Muscle of arm (tissue), 14 donors: ENCODE results near the gene TRAT1. TPM values are rescaled to one million over a fixed set of nuclear protein-coding genes. Genes with fewer than 3 reads are reported as not detected.
"Not testable (repeated sequence)": the region's sequence is repeated elsewhere in the genome, so short reads cannot be mapped to it uniquely, and the experiment has no call there.

Experiments
- DNase-seq: peaks from one replicate; pipeline ENCODE4 v3.0.0-alpha.2; 2013
- long read RNA-seq, 11 donors: transcript quantifications; one replicate each; lab custom pipeline, GENCODE V29; 2026
- polyA plus RNA-seq, 12 donors: library from polyadenylated mRNA; unstranded; fragments of 120-200 nt; gene quantifications; one replicate each; pipeline ENCODE4 v1.2.1, GENCODE V29; 2013; ENCODE audit not compliant: insufficient read length in 12 of 12

The TRAT1 gene, protein sequence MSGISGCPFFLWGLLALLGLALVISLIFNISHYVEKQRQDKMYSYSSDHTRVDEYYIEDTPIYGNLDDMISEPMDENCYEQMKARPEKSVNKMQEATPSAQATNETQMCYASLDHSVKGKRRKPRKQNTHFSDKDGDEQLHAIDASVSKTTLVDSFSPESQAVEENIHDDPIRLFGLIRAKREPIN
- polyA plus RNA-seq, result 1 to 10 TPM in 1 of 12 donors, under 1 TPM in 4, not detected in 7; 0.11 to 1.2 (median 0.33) TPM
- long read RNA-seq, donor 1, result 0 reads
- long read RNA-seq, donor 2, result 0 reads
- long read RNA-seq, donor 3, result 0 reads
- long read RNA-seq, donor 4, result 0 reads
- long read RNA-seq, donor 5, result 0 reads
- long read RNA-seq, donor 6, result 0 reads
- long read RNA-seq, donor 7, result 0 reads
- long read RNA-seq, donor 8, result 0 reads
- long read RNA-seq, donor 9, result 0 reads
- long read RNA-seq, donor 10, result 0 reads
- long read RNA-seq, donor 11, result 0 reads

DNA sequence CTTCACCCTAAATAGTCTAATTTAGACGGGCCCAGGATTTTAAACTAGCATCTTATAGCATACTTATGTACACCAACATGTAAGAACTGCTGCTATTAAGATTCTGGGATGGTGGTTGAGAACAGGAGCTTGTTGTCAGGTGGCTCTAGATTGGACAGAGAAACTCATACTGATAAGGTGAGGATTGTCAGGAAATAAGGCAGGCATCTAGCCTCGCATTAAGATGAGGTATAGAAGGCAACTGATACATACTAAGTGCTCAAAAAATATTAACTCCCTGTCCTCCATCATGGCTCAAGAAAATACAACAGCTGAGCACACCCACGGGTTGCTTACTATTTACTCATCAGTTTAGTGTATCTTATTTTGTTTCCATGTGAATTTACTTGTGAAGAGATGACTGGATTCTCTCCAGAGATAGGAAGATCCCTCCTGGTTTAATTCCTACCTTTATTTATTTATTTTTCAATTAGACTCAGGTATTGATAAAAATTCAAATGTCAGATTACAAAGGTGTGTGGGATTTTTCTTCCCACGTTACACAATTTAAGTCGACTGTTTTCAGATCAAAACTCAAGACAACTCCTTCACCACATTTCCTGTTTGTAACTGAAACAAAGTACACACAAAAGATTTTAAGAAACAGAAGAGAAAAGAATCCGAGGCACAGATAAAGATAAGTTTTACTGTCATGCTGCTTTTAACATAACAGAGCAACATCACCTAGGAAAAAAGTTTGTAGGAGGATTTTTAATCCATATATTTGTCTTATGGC is at the start of gene TRAT1:
Gene TRAT1 (plus strand): TSS at position 664 of the 775 bp plus-strand sequence. CDS start 142 bp downstream, outside the sequence.
- DNase-seq, result no peak

DNA sequence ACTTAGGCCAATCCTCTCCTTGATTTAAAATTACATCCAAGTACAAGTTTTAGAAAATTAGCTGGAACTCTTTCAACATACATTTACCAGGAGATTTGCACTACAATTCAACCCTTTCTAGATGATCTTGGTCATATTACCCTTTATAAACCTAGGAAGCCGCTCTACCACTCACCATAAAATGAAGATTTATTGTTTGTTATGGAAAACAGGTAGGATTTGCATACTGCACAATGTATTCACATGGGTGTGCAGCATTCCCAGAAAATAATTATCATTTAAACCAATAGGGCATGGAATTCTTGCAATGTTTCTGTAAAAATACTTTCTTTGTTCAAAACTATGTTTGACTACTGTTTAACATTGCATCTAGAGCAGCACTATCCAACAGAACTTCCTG is 46.9 kb upstream of the TRAT1 start:
- no peak for DNase-seq

DNA sequence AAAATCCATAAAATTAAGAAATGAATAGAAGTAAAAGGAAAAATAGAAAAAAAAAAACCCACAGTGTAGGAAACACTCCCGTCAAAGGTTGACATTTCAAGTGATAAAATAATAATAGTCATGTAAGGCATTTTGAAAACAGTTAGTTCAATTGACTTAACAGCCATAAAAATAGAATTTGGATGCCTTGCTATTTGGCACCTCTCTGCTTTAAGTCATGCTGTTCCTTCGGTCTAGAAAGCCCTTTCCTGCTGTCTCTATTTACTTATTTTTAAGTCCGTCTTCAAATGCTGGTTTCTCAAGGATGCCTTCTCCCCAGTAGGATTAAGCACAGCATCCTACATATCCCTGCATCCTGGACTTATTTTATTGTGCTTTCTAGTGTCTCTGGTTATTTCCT is 43.1 kb upstream of the TRAT1 start:
- no peak for DNase-seq

DNA sequence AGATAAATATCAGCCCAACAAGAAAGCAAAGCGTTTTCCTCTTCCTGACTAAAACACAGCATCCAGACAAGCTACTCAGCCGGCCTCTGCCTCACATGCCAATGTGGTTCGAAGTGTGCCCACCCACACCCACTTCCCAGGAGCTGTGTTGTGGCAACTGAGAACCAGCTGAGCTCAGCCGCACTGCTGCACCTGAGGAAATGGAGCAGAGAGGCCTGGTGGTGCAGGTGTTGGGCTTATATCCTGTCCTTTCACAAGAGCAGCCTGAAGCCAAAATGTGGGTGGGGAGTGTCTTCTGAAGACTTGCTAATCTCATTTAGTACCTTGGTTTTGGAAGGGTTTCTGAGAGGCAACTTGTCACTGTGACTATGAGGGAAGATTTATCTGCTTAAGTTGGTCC is 42.4 kb upstream of the TRAT1 start:
- no peak for DNase-seq

DNA sequence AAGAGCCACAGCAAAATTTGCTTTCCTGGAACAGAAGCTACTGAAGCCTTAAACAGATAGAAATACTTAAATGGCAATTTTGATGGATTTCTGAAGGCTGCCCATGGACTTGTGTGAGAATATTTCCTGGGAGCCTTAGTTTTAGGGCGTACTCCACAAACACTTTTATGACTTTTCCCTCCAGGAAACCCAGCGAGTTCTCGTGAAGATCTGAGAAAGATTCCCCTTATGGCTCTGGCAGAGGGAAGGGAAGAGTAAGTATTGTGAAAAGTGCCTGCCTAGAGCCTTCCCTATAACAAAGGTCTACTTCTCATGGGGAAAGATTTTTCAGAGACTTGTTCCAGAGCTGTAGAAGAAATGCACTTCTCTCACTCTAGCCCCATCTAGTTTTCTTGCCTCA is 31.1 kb upstream of the TRAT1 start:
- DNase-seq, result no peak

DNA sequence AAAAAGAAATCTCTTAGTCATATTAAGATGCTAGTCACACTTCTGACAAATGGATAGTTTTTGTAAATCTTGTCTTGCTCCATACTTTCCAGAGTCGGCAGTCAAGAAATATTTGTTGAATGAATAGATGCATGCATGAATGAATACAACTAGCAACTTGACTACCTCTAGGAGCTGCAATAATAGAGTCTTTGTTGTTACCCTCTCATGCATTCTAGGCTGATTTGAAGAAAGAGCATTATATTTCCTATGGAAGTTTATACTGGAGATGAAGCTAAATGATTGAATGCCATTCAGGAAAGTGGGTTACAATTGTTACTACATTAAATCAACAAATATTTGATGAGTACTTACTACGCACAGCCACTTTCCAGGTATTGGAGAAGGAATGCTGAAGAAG is 18.1 kb upstream of the TRAT1 start:
- DNase-seq, result no peak

DNA sequence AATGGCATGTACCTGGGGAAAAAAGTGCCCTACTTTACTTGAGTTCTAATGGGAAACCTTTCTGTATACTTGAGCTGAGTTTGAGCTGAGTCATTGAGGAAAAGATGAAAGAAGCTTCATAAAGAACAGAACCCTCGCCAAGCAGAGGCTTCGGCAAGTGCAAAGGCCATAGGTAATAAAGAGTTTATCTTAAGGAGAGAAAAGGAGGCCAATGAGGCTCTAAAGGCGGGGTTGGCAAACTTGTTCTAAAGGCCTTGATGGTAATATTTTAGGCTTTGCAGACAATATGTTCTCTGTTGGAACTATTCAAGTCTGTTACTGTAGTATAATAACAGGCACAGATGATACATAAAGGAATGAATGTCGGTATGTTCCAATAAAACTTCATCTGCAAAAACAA is 17.6 kb upstream of the TRAT1 start:
- DNase-seq, result no peak

DNA sequence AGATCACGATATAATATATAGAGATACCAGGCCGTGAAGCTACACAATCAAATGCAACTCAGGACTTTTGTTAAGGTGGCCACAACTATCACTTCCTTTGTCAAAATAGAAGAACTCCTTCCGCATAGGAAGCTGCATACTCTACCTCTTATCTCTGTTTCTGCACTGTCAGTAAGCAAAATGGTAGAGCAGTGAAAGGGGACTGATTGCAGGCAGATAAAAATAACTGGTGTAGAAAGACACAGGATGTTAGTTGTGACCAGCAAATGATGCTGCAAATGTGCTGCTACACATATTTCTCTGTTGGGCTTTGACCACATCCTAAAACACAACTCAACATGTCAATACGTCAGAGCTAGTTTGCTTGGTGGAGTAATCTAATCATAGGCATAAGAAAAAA is 16.3 kb upstream of the TRAT1 start:
- DNase-seq, result no peak

DNA sequence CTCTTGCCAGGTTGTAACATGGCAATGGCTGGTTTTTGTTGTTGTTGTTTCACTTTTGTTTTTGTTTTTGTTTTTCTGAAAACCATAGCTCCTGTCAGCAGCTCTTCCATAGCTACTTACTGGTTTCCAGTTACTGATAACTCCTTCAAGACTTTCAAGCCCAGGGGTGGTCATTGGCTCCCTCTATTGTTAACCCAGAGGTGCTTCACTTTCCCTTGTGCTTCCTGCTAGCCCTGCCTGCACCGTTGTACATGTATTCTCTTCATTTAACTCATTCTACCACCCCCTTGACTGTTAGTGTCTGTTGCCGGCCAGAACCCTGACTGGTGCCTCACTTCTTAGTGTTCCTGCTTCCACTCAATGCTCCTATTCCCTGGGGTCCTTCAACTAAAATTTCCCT is 4.2 kb upstream of the TRAT1 start:
- DNase-seq, result no peak

DNA sequence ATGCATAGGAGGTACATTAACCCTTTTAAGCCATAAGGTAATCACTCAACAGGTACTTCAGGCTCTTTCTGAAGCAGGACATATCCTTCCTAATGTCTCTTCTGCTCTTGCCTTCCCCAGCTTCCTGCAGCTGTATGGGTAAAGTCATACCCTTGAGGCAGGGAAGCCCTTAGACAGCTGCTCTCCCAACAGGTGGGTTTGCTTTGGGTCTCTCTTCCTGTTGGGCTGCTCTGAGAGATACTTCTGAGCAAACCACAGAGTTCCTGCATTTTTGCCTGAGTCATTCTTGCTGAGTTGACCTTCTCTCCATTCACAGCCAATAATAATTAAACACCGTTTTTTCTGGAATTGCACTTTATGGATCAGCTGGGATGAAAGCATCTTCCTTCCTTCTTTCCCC is 2.0 kb upstream of the TRAT1 start:
- no peak for DNase-seq

DNA sequence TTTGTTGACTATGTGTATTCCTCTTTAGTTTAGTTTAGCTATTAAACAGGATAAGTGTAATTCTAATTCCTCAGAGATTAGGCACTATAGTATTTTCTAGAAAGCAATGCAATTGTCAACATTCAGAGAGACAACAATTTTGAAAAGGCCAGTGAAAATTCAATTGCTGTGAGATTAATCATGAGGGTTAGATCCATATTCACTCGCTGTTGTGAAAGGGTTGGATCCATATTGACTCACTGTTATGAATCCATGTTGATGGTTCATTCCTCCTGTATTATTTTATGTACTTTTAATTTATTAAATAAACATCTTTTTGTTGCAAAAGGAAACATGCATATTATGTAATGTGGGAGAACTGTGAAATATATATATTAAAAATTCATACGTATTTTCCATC is 641 bp downstream of the TRAT1 start:
- DNase-seq, result no peak

DNA sequence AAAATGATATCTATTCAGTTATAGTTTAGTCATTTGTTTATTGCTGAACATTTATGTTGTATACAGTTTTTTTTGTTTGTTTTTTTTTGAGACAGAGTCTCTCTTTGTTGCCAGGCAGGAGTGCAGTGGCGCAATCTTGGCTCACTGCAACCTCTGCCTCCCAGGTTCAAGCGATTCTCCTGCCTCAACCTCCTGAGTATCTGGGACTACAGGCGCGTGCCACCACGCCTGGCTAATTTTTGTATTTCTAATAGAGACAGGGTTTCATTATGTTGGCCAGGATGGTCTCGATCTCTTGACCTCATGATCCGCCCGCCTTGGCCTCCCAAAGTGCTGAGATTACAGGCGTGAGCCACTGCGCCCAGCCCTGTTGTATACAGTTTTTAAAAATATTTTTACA is 1.2 kb downstream of the TRAT1 start:
- not testable (repeated sequence) for DNase-seq

DNA sequence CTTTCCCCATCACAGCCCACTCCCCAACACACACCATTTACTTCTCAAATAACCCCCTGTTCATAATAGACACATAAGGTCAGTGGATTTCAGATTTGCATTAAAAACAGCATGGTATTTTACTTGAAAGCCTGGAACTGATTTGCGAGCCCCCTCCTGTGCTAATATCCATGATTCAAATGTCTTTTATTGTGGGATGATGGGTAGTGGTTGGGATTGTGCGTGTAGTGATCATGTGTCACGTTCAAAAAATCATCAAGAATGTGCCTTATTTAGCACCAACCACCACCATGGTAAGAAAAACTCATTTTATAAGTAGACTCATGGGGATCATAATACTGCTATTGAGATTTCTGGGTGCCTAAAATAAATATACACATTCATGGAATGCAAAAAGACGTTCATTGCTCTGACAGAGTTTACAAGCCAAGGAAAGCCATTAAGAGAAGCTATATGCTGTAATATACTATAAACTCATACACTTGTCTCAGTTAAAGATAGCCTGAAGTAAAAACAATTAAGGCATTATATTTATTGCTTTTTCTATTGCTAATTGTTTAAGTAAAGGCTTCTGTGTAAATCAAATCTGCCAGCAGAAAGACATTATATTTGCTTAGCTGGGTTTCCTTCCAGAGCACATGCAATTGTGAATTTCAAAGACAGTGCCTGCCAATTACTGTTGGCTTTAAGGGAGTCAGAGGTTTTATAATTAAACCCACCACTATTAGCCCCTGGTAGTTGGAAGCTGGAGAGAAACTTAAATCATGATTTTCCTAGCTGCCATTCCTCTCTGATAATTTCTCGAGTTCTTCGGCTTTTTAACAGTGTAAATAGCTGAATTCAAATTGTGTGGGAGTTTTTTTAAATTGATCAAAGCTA is 4.0 kb downstream of the TRAT1 start:
- DNase-seq, result no peak

DNA sequence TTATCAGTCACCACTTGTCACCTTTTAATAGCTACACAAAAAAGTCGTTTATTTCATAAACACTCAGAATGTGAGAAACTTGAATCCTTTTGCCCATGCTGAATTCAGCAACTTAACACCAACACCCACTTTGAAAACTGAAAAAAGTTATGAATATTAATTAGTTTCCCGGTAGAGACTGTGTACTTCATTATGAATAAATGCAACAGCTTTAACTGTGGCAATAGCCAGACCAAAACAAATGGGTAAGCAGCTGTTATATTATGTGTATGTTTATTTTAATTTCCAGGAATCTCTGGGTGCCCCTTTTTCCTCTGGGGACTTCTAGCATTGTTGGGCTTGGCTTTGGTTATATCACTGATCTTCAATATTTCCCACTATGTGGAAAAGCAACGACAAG is 7.8 kb downstream of the TRAT1 start:
- no peak for DNase-seq

DNA sequence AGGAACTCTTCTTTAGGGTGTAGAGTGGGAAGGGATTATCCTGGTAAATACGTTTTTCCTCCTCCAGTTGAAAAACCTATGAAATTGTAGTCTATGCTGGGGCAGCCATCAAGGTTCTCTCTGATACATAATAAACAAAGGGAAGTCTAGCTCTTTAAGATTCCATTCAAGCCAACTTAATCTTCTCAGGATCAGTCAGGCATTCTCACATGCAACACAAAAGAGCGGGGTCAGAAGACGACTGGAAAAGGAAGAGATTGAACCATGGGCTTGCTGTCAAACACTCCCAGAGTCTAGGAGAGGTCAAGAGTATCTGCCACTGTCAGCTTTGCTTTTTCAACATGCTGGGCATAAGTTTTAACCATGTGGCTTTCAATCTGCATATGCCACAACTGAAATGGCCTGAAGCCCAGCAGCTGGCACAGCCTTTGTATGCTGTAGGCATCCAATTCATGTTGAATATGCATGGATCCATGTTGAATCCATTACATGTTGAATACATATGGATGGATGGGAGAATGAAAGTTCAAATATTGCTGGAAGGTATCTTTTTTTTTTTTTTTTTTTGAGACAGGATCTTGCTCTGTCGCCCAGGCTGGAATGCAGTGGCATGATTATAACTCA is 8.5 kb downstream of the TRAT1 start:
- DNase-seq, result no peak

DNA sequence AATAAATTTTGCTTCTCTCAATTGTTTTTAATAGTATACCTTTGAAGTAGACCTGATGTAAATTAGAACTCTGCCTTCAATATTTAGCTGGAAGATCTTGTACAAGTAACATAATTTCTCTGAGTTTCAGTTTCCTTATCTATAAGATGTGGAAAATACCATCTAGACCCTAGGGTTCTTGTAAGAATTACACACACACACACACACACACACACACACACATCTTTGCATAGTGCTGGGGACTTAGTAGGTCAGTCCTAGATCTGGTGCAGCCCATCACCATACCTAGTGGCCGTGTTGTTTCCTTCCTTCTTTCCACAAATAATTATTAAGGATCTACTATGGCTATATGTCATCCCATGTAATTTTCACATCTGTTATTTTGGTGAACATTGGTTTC is 11.0 kb downstream of the TRAT1 start:
- DNase-seq, result no peak

DNA sequence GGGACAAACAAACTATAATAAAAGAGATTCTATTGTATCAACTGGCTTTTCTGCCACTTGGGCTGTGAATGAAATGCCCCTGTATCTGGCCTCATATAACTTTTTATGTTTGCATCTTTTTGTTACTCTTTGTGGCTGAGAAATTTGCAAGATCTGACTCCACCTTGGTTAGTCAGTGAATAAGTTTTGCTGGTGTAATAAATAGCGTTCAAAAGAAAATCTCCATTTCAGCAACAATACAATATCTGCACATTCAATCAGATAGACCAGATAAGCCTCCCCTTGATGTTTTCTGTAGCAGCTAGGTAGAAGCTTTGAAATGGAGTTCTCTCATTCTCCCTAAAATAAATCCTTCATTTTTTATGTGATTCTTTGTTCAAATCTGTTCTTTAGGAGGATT is 12.0 kb downstream of the TRAT1 start:
- no peak for DNase-seq

DNA sequence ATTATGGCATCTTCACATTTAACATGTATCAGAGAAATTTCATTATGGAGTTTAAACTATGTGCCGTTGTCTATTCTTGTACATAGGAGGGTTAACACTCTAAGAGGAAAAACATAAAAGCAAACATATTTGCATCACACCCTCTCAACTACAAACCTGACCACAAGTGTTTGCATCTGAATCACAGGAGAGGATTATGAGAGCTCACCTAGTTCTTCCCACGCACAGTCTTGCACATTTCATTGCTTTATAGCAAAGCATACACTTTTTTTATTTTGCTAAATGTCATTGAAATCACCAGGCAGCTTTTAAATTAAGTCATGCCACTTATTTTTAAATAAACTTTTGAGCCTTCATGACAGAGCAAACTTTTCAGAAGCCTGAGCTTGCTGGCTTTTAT is 12.5 kb downstream of the TRAT1 start:
- no peak for DNase-seq

DNA sequence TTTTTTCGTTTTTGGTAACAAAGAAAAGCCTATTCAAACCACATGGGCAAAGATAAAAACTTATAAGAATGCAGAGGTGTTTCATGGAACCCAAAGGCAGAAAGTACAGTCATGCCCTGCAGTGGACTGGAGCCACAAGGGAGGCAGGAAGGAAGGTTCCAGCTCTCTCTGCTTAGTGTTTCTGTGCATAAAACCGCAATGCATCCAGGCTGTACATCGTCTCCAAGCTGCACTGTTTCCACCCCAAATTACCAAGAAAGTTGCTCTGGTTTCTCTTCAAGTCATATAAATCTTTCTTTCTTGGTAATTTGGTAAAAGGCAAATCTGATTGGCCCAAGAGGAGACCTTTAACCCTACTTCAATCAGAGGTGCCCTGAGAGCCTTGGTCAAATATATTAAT is 15.8 kb downstream of the TRAT1 start:
- no peak for DNase-seq

DNA sequence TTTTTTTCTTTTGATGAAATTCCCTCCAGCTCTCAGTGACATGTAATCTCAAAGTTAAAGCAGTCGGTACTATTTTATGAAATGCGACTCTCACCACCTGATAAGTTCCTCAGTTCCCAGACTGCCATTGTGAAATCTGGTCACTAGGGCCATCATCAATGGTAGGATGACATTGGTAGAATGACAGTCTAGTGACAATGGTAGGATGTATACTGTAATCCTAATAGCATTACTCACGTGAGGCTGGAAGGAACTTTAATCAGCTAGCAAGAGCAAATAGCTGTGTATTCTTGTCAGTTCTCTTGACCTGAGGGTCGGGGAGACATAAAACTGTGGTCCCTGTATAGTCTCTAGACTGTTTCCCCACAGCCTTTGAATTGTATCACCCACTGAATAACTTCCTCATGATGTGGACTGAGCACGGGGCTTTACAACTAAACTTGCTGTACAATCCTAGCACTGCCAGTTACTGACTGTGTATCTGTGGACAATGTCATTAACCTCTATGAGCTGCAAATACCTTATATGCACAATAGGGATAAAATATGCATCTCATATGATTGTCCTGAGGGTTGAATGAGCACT is 23.2 kb downstream of the TRAT1 start:
- DNase-seq, result no peak

DNA sequence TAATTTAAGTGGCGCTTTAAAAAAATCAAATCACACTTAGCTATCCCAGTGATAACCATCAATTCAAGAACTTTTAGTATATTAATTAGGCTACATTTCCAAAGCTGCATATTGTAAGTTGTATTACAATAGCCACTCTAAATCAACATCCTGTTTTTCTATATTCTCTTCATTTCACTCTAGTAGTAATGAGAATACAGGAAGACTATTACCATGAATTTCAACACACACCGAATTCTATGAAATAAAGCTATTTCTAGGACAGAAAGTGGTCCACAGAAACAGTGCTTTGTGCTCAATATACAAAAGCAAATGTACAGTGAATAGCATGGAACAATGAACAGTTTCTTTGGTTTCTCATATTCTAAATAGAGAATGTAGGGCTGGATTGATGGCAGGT is 24.6 kb downstream of the TRAT1 start:
- no peak for DNase-seq
